ENCODE results near the gene GLDC. TPM values are rescaled to one million over a fixed set of nuclear protein-coding genes. Genes with fewer than 3 reads are reported as not detected.
"Not testable (repeated sequence)": the region's sequence is repeated elsewhere in the genome, so short reads cannot be mapped to it uniquely, and the experiment has no call there.

Gene GLDC
- total RNA-seq, 2 experiments from 2014 or later, result not detected

- H2AFZ ChIP-seq (ENCODE audit: low read length), result no peak overlapping the region
- no TSS peak for BruUV-seq (replicated peaks)
- CTCF ChIA-PET (ENCODE audit: unreplicated experiment), result no interaction called here
Observed at GRCh38 chr9:6630502-6631206, 14.9 kb downstream of the GLDC start.

DNA sequence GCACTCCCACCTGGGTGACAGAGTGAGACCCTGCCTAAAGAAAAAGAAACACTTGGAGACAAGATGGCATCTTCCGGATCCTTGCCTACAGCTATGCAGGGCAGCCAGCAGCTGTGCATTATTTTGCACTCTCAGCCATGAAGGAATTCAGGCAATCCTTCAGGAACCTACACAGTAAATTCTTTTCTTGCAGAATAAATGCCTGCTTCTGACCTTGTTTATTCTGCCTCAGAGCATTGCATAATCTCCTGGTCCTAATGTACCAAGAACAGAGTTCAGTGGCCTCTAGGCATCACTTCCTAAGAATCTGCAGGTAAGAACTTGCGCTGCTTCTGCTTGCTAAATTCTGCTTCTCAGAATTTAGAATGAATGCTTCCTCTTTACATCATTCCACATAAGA is 16.8 kb downstream of the GLDC start:
- POLR2A ChIA-PET, result no interaction called here
- Histone ChIP-seq H3K4me1 (ENCODE audit: insufficient read depth, low read length, poor library complexity, severe bottlenecking) (no peaks in the 10 kb centered on the region), H4K20me1 (ENCODE audit: insufficient read depth, low read length) (no peaks in the 10 kb centered on the region), H3K4me2 (ENCODE audit: low read length) (no peak overlapping the region), H3K79me2 (ENCODE audit: insufficient read depth, low read depth, low read length) (no peaks in the 10 kb centered on the region), H3K36me3 (ENCODE audit: insufficient read depth, low read length) (no peaks in the 10 kb centered on the region), H3K27ac (ENCODE audit: low read depth, low read length, poor library complexity, severe bottlenecking) (no peak overlapping the region), H2AFZ (ENCODE audit: low read length) (no peak overlapping the region), H3K9me2 (ENCODE audit: insufficient read depth, low read length) (no peaks in the 10 kb centered on the region), H3K9me3 (ENCODE audit: low read length) (no peaks in the 10 kb centered on the region), H3K4me3 (ENCODE audit: low read depth, low read length, poor library complexity, severe bottlenecking) (no peak overlapping the region)
- CTCF ChIA-PET (ENCODE audit: unreplicated experiment), result no interaction called here
- intact Hi-C loops (cut with micrococcal nuclease; ENCODE audit: unreplicated experiment), result no loop called here
- TF ChIP-seq EZH2phosphoT487 (IDR thresholded peaks at IDR 0.05; ENCODE audit: borderline replicate concordance, low read depth, low read length), result no peak
- TF ChIP-seq, protein P1, sequence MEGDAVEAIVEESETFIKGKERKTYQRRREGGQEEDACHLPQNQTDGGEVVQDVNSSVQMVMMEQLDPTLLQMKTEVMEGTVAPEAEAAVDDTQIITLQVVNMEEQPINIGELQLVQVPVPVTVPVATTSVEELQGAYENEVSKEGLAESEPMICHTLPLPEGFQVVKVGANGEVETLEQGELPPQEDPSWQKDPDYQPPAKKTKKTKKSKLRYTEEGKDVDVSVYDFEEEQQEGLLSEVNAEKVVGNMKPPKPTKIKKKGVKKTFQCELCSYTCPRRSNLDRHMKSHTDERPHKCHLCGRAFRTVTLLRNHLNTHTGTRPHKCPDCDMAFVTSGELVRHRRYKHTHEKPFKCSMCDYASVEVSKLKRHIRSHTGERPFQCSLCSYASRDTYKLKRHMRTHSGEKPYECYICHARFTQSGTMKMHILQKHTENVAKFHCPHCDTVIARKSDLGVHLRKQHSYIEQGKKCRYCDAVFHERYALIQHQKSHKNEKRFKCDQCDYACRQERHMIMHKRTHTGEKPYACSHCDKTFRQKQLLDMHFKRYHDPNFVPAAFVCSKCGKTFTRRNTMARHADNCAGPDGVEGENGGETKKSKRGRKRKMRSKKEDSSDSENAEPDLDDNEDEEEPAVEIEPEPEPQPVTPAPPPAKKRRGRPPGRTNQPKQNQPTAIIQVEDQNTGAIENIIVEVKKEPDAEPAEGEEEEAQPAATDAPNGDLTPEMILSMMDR (conservative IDR thresholded peaks at IDR 0.05; ENCODE audit: low read length), result no peak
- no TSS peak for BruUV-seq (replicated peaks)
- DNase-seq (ENCODE audit: low spot score), result no peak

More at GRCh38 chr9:6630502-6631206, 14.9 kb downstream of the GLDC start:
- no peak overlapping the region for H3K4me3 ChIP-seq (ENCODE audit: low read depth, low read length, poor library complexity, severe bottlenecking)
- H3K4me1 ChIP-seq (ENCODE audit: insufficient read depth, low read length, poor library complexity, severe bottlenecking), result no peaks in the 10 kb centered on the region
- intact Hi-C loops (cut with micrococcal nuclease; ENCODE audit: unreplicated experiment), result no loop called here
- no peaks in the 10 kb centered on the region for H3K79me2 ChIP-seq (ENCODE audit: insufficient read depth, low read depth, low read length)
- no peaks in the 10 kb centered on the region for H3K36me3 ChIP-seq (ENCODE audit: insufficient read depth, low read length)
- no peak overlapping the region for H3K4me2 ChIP-seq (ENCODE audit: low read length)
- no peaks in the 10 kb centered on the region for H3K9me2 ChIP-seq (ENCODE audit: insufficient read depth, low read length)
- DNase-seq (ENCODE audit: low spot score), result no peak
- TF ChIP-seq, protein P1 (conservative IDR thresholded peaks at IDR 0.05; ENCODE audit: low read length), result no peak
- no peak for TF ChIP-seq EZH2phosphoT487 (IDR thresholded peaks at IDR 0.05; ENCODE audit: borderline replicate concordance, low read depth, low read length)
- no peaks in the 10 kb centered on the region for H3K9me3 ChIP-seq (ENCODE audit: low read length)
- H3K27ac ChIP-seq (ENCODE audit: low read depth, low read length, poor library complexity, severe bottlenecking), result no peak overlapping the region
- H4K20me1 ChIP-seq (ENCODE audit: insufficient read depth, low read length), result no peaks in the 10 kb centered on the region
- POLR2A ChIA-PET, result interaction anchor here (1.9 kb wide), 1 partner anchor 11 kb away, joined by 6 read pairs; no protein-coding TSS in a partner anchor

DNA sequence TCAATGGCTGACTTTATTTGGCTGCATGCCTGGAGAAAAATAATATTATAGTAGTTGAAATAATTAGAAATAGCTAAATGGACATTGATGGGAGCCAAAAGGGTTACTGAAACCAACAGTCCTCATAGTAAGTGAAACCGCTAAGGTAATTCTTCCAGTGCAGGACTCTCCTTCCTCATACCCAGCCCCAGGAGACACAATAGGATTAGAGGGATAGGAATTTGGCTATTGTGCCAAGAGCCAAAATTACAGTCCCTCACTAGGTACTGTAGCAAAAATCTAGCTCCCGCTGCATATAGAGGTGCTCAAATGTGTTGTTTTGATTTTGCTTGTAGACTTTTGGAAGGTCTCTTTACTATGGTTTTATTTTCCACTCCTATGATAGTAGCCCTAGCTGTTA is 20.2 kb downstream of the GLDC start:
- H3K9me2 ChIP-seq (ENCODE audit: insufficient read depth, low read length), result no peaks in the 10 kb centered on the region
- no peaks in the 10 kb centered on the region for H3K36me3 ChIP-seq (ENCODE audit: insufficient read depth, low read length)
- no peak for DNase-seq (ENCODE audit: low spot score)
- H3K27ac ChIP-seq (ENCODE audit: low read depth, low read length, poor library complexity, severe bottlenecking), result no peak overlapping the region
- no peak overlapping the region for H3K4me2 ChIP-seq (ENCODE audit: low read length)
- no peaks in the 10 kb centered on the region for H3K79me2 ChIP-seq (ENCODE audit: insufficient read depth, low read depth, low read length)
- H3K4me3 ChIP-seq (ENCODE audit: low read depth, low read length, poor library complexity, severe bottlenecking), result no peak overlapping the region
- no peaks in the 10 kb centered on the region for H4K20me1 ChIP-seq (ENCODE audit: insufficient read depth, low read length)
- H3K4me1 ChIP-seq (ENCODE audit: insufficient read depth, low read length, poor library complexity, severe bottlenecking), result no peaks in the 10 kb centered on the region
- ChIA-PET CTCF (ENCODE audit: unreplicated experiment) (interaction anchor here (0.6 kb wide), 1 partner anchor 225 kb away, joined by 3 read pairs; no protein-coding TSS in a partner anchor), POLR2A (no interaction called here)
- intact Hi-C loops (cut with micrococcal nuclease; ENCODE audit: unreplicated experiment), result no loop called here
- no peak overlapping the region for H2AFZ ChIP-seq (ENCODE audit: low read length)
- no peaks in the 10 kb centered on the region for H3K9me3 ChIP-seq (ENCODE audit: low read length)
- TF ChIP-seq, protein P1 (conservative IDR thresholded peaks at IDR 0.05; ENCODE audit: low read length), result no peak
- TF ChIP-seq EZH2phosphoT487 (IDR thresholded peaks at IDR 0.05; ENCODE audit: borderline replicate concordance, low read depth, low read length), result no peak
- BruUV-seq (replicated peaks), result no TSS peak

- H3K4me1 ChIP-seq (ENCODE audit: insufficient read depth, low read length, poor library complexity, severe bottlenecking); DNase-seq (ENCODE audit: low spot score); H3K9me2 ChIP-seq (ENCODE audit: insufficient read depth, low read length); H4K20me1 ChIP-seq (ENCODE audit: insufficient read depth, low read length); BruUV-seq (replicated peaks); H3K79me2 ChIP-seq (ENCODE audit: insufficient read depth, low read depth, low read length); intact Hi-C loops (cut with micrococcal nuclease; ENCODE audit: unreplicated experiment); H3K36me3 ChIP-seq (ENCODE audit: insufficient read depth, low read length); H3K9me3 ChIP-seq (ENCODE audit: low read length); H3K27ac ChIP-seq (ENCODE audit: low read depth, low read length, poor library complexity, severe bottlenecking); H3K4me2 ChIP-seq (ENCODE audit: low read length); H3K4me3 ChIP-seq (ENCODE audit: low read depth, low read length, poor library complexity, severe bottlenecking); H2AFZ ChIP-seq (ENCODE audit: low read length); POLR2A ChIA-PET; CTCF ChIA-PET (ENCODE audit: unreplicated experiment): not testable (repeated sequence)
Observed at GRCh38 chr9:6622784-6623183, 22.7 kb downstream of the GLDC start.

All from OCI-LY7 (cell line).